A673 (cell line): ENCODE measurements around the gene ACACA.

Source experiments
- CTCF ChIP-seq: fragments of 300-800, 200-600 bp; sonication (generic); conservative IDR thresholded peaks from 2 replicates; pipeline ENCODE4 v1.5.1; 2017; ENCODE audit warnings: low read depth, mild to moderate bottlenecking, antibody characterized with exemption, low read length, moderate library complexity, mixed read lengths
- EZH2 ChIP-seq: fragments of 200-600 bp; sonication (generic); IDR thresholded peaks from 2 replicates; pipeline ENCODE4 v1.6.1; 2017; ENCODE audit warnings: borderline replicate concordance, low read depth, mild to moderate bottlenecking, mixed read lengths, antibody characterized with exemption, low read length; ENCODE audit not compliant: poor library complexity, severe bottlenecking

GRCh38 chr17:37160944-37161343 is 245.7 kb downstream of the ACACA start:
- TF ChIP-seq CTCF (no peak), EZH2 (no peak)
